Stomach (tissue), 9 donors: Measurements from ENCODE around the gene TBX15. TPM values are rescaled to one million over a fixed set of nuclear protein-coding genes. Genes with fewer than 3 reads are reported as not detected.

ENCODE experiments used
- DNase-seq, 2 donors: peaks; one replicate each; pipeline versions ENCODE4 v3.0.0 to v3.0.0-alpha.2; 2013 to 2019
- H3K27ac ChIP-seq, 5 donors: fragments of 200-600 bp in 4 of 5; sonication (generic) in 4 of 5; one replicate each; pipeline ENCODE4 v1.5.1; 2013 to 2019; ENCODE audit warnings: mild to moderate bottlenecking in 1 of 5, moderate library complexity in 1 of 5
- H3K27me3 ChIP-seq, 3 donors: fragments of 200-600 bp; sonication (generic); one replicate each; pipeline ENCODE4 v1.5.1; 2017 to 2019; ENCODE audit warnings: mixed run types in 1 of 3
- H3K36me3 ChIP-seq, 4 donors: fragments of 200-600 bp; sonication (generic); 1 replicate in 3 of 4; 2 replicates in 1 of 4; pipeline ENCODE4 v1.5.1; 2016 to 2019
- H3K4me1 ChIP-seq, 4 donors: fragments of 200-600 bp; sonication (generic); one replicate each; pipeline ENCODE4 v1.5.1; 2016 to 2019
- H3K4me3 ChIP-seq, 4 donors: fragments of 200-600 bp; sonication (generic) in 3 of 4; one replicate each; pipeline ENCODE4 v1.5.1; 2016 to 2019; ENCODE audit warnings: mild to moderate bottlenecking in 1 of 4
- H3K9me3 ChIP-seq, 4 donors: fragments of 200-600 bp; sonication (generic); one replicate each; pipeline ENCODE4 v1.5.1; 2016 to 2019
- EP300 ChIP-seq: sonication (generic); formaldehyde crosslinking; IDR thresholded peaks from one replicate; pipeline ENCODE4 v1.6.1; 2017; ENCODE audit warnings: antibody characterized with exemption
- POLR2A ChIP-seq, 4 donors: fragments of 450-650 bp; IDR thresholded peaks; one replicate each; pipeline ENCODE4 v1.6.1; 2016; ENCODE audit warnings: antibody characterized with exemption in 4 of 4, control low read depth in 2 of 4, mild to moderate bottlenecking in 1 of 4, moderate library complexity in 1 of 4
- POLR2AphosphoS5 ChIP-seq, 3 donors: sonication (generic); formaldehyde crosslinking; IDR thresholded peaks; one replicate each; pipeline ENCODE4 v1.6.1; 2016; ENCODE audit warnings: antibody characterized with exemption in 3 of 3
- WGBS, 5 donors: extraction: QIAGEN DNeasy Blood & Tissue Kit in 3 of 5; methylation state at CpG; one replicate each; pipeline versions ENCODE4 v1.1.5 to v1.1.7; 2013 to 2018; 5-methylcytosine and 5-hydroxymethylcytosine counted together
- intact Hi-C: fragments of 100-400 bp; cut with DNase I; formaldehyde crosslinking; loops from one replicate; pipeline ENCODE4 v1.15.1; 2023; ENCODE audit warnings: low total_unique reads
- polyA plus RNA-seq, 3 donors: library from polyadenylated mRNA; stranded (reverse); fragments of 200-250 nt; gene quantifications; one replicate each; pipeline ENCODE4 v1.2.3, GENCODE V29; 2013
- total RNA-seq, 5 donors: library from RNA; depleted of rRNA; stranded (reverse); fragments of >200 nt; gene quantifications; one replicate each; pipeline versions ENCODE4 v1.1.0 to v1.2.3, GENCODE V29; 2014 to 2016
- TF ChIP-seq, protein P1 (sequence below), 7 experiments: fragments of 450-650 bp in 4 of 7; fragments of 200-600 bp in 3 of 7; sonication (generic) in 3 of 7; IDR thresholded peaks; one replicate each; pipeline ENCODE4 v1.5.1; 2016 to 2019; ENCODE audit warnings: antibody characterized with exemption in 7 of 7, control low read depth in 2 of 7, mild to moderate bottlenecking in 1 of 7
- donor health status: healthy with polysubstance abuse.
- donor health status: Bipolar disorder and iron deficiency.
- donor health status: healthy.

Gene TBX15
- total and polyA plus RNA-seq, 8 donors = 0.05 to 0.37 TPM; not detected in 6

DNA sequence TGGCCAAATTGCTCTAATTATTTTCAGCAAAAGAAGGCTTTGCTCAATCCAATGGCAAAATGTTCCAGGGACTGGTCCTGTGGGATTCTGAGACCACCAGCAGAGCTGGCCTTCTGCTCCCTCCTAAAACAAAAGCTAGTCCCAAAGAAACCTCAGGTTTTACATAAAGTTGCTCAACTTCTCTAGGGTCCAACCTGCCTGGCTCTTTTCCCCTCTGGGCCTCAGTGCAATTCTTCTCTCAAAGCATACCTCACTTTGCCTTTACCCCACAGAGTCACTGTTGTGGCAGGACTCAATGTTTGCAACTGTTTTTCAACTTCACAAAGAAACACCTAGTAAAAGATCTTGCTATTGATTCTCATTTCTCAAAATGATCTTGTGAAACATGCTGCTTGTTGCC, 39.8 kb downstream of the TBX15 start:
- Histone ChIP-seq H3K36me3 (no peaks in the 10 kb centered on the region), H3K4me1 (no peaks in the 10 kb centered on the region), H3K9me3 (no peaks in the 10 kb centered on the region), H3K4me3 (no peak overlapping the region), H3K27ac (no peak overlapping the region), H3K27me3 (no peaks in the 10 kb centered on the region)
- intact Hi-C loops = no loop called here
- TF ChIP-seq POLR2A (IDR thresholded peaks at IDR 0.05) = no peak
- DNase-seq = no peak

- Histone ChIP-seq H3K4me1 (no peaks in the 10 kb centered on the region), H3K27me3 (no peaks in the 10 kb centered on the region), H3K4me3 (no peak overlapping the region), H3K27ac (no peak overlapping the region), H3K9me3 (no peaks in the 10 kb centered on the region), H3K36me3 (no peaks in the 10 kb centered on the region)
- intact Hi-C loops = no loop called here
- no peak for DNase-seq
- WGBS, 5 donors = 69 to 93% (median 73%) methylated on average over 2 of the region's 2 CpGs
- no peak for TF ChIP-seq POLR2AphosphoS5 (IDR thresholded peaks at IDR 0.05)
- TF ChIP-seq, protein P1, sequence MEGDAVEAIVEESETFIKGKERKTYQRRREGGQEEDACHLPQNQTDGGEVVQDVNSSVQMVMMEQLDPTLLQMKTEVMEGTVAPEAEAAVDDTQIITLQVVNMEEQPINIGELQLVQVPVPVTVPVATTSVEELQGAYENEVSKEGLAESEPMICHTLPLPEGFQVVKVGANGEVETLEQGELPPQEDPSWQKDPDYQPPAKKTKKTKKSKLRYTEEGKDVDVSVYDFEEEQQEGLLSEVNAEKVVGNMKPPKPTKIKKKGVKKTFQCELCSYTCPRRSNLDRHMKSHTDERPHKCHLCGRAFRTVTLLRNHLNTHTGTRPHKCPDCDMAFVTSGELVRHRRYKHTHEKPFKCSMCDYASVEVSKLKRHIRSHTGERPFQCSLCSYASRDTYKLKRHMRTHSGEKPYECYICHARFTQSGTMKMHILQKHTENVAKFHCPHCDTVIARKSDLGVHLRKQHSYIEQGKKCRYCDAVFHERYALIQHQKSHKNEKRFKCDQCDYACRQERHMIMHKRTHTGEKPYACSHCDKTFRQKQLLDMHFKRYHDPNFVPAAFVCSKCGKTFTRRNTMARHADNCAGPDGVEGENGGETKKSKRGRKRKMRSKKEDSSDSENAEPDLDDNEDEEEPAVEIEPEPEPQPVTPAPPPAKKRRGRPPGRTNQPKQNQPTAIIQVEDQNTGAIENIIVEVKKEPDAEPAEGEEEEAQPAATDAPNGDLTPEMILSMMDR (IDR thresholded peaks at IDR 0.05) = no peak
- no peak for TF ChIP-seq POLR2A (IDR thresholded peaks at IDR 0.05)
- no peak for TF ChIP-seq EP300
These were observed 40.4 kb downstream of the TBX15 start for GRCh38 chr1:118947790-118948189.

GRCh38 chr1:118947003-118947765, 41.0 kb downstream of the TBX15 start:
- no peak overlapping the region for H3K27ac ChIP-seq
- H3K4me3 ChIP-seq = no peak overlapping the region
- TF ChIP-seq, protein P1 (IDR thresholded peaks at IDR 0.05) = no peak
- TF ChIP-seq POLR2A (IDR thresholded peaks at IDR 0.05) (no peak), EP300 (no peak), POLR2AphosphoS5 (IDR thresholded peaks at IDR 0.05) (no peak)
- H3K36me3 ChIP-seq = no peaks in the 10 kb centered on the region
- DNase-seq = no peak
- 84 to 92% (median 88%) methylated on average over 3 of the region's 3 CpGs for WGBS, 5 donors
- H3K4me1 ChIP-seq = no peaks in the 10 kb centered on the region
- no peaks in the 10 kb centered on the region for H3K27me3 ChIP-seq
- intact Hi-C loops = no loop called here
- H3K9me3 ChIP-seq = no peaks in the 10 kb centered on the region

GRCh38 chr1:118945489-118945888, 42.7 kb downstream of the TBX15 start:
- Histone ChIP-seq H3K27me3 (no peaks in the 10 kb centered on the region), H3K4me1 (no peaks in the 10 kb centered on the region), H3K4me3 (no peak overlapping the region), H3K9me3 (no peaks in the 10 kb centered on the region), H3K27ac (no peak overlapping the region), H3K36me3 (no peaks in the 10 kb centered on the region)
- TF ChIP-seq EP300 (no peak), POLR2A (IDR thresholded peaks at IDR 0.05) (no peak), POLR2AphosphoS5 (IDR thresholded peaks at IDR 0.05) (no peak)
- TF ChIP-seq, protein P1 (IDR thresholded peaks at IDR 0.05) = no peak
- DNase-seq = no peak
- intact Hi-C loops = no loop called here
- 31 to 51% (median 39%) methylated on average over 1 of the region's 1 CpG for WGBS, 5 donors

GRCh38 chr1:118944546-118944945, 43.6 kb downstream of the TBX15 start:
- no peaks in the 10 kb centered on the region for H3K4me1 ChIP-seq
- 59 to 82% (median 70%) methylated on average over 4 of the region's 4 CpGs for WGBS, 5 donors
- no peaks in the 10 kb centered on the region for H3K27me3 ChIP-seq
- no peaks in the 10 kb centered on the region for H3K9me3 ChIP-seq
- no peak overlapping the region for H3K27ac ChIP-seq
- TF ChIP-seq EP300 = no peak
- no peak for TF ChIP-seq POLR2AphosphoS5 (IDR thresholded peaks at IDR 0.05)
- TF ChIP-seq, protein P1 (IDR thresholded peaks at IDR 0.05) = no peak
- no peak for TF ChIP-seq POLR2A (IDR thresholded peaks at IDR 0.05)
- H3K4me3 ChIP-seq = no peak overlapping the region
- intact Hi-C loops = no loop called here
- no peaks in the 10 kb centered on the region for H3K36me3 ChIP-seq
- DNase-seq = no peak
